Measurements from ENCODE around the gene CCND1. TPM values are rescaled to one million over a fixed set of nuclear protein-coding genes. Genes with fewer than 3 reads are reported as not detected.

The CCND1 gene
- total and polyA plus RNA-seq, 3 experiments from 2014 or later = 0.18 to 3.8 (median 2.8) TPM

DNA sequence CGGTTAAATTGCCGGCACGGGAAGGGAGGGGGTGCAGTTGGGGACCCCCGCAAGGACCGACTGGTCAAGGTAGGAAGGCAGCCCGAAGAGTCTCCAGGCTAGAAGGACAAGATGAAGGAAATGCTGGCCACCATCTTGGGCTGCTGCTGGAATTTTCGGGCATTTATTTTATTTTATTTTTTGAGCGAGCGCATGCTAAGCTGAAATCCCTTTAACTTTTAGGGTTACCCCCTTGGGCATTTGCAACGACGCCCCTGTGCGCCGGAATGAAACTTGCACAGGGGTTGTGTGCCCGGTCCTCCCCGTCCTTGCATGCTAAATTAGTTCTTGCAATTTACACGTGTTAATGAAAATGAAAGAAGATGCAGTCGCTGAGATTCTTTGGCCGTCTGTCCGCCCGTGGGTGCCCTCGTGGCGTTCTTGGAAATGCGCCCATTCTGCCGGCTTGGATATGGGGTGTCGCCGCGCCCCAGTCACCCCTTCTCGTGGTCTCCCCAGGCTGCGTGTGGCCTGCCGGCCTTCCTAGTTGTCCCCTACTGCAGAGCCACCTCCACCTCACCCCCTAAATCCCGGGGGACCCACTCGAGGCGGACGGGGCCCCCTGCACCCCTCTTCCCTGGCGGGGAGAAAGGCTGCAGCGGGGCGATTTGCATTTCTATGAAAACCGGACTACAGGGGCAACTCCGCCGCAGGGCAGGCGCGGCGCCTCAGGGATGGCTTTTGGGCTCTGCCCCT lies 529 bp upstream of the CCND1 start:
- Mint-ChIP-seq H3K4me3 (peak overlapping the region; percentile 63 to 98 (median 73)), H3K27me3 (peaks cover 34 to 43% of the 10 kb centered on the region in 2 donors), H3K27ac (peak overlapping the region in 2 of 8 donors; percentile 4 to 85), H3K9me3 (no peaks in the 10 kb centered on the region), H3K36me3 (no peaks in the 10 kb centered on the region), H3K4me1 (peaks cover 24 to 46% (median 33%) of the 10 kb centered on the region in 3 donors)
- Histone ChIP-seq H3K27ac (ENCODE audit: low read depth, low read length) (no peak overlapping the region), H3K4me3 (ENCODE audit: low read length) (no peak overlapping the region), H3K36me3 (ENCODE audit: insufficient read depth, low read length) (no peaks in the 10 kb centered on the region), H3K9me3 (ENCODE audit: low read length) (no peaks in the 10 kb centered on the region), H3K27me3 (ENCODE audit: insufficient read depth, low read length, poor library complexity, severe bottlenecking) (peaks cover 37% of the 10 kb centered on the region), H3K4me1 (ENCODE audit: insufficient read depth, low read length) (peaks cover 39% of the 10 kb centered on the region)
- ChIA-PET CTCF (no interaction called here), POLR2A (no interaction called here)
- peak in 1 of 5 donors; percentile 39 for DNase-seq

DNA sequence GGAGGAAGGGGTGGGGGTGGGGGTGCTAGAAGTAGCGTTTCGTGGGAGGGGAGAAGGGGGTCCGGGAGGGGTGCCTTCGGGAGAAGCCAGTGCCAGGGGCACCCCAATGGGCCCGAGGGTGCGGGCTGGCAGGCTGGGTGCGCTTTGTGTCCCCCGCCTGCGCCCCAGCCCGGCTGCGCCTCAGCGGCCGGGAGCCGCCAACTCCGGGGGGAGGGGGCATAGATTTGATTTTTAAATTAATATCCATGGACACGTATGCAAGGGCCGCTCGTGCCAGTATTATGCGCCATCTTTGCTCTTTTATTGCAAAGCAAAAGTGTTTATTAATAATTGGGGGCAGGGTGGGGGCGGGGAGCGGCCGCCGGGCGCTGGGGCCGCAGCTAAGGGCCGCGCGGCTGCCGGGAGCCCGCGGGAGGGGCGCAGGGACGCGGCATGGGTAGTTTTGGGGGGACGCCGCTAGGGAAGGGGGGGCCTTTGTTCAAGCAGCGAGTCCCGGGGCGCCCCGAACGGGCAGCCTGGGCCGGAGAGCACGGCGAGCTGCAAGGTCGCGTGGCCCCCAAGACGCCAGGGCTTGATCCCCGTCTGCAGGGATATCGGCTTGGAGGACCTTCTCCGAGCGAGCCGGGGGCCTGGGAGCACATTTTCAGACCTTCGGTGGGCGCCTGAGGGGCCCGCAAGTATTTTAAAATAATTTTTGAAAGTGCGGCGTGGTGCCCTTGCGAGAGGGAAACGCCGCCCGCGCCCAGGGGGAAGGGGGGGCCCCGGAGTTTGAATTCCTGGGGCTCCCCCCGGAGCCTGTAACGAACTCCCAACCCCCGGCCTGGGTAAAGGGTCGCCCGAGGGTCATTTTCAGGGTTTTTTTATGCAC lies 959 bp downstream of the CCND1 start:
- H3K27ac Mint-ChIP-seq = peak overlapping the region in 2 of 8 donors; percentile 85 to 91
- H3K4me1 Mint-ChIP-seq = peaks cover 24 to 41% (median 30%) of the 10 kb centered on the region in 3 donors
- ChIA-PET CTCF (interaction anchor here (0.7 to 3.1 kb wide), 5 partner anchors 344 to 1316 kb away, joined by 3 to 28 read pairs (median 5); partner anchors contain the start of gene MYEOV), POLR2A (no interaction called here)
- Histone ChIP-seq H3K4me1 (ENCODE audit: insufficient read depth, low read length) (peaks cover 39% of the 10 kb centered on the region), H3K27me3 (ENCODE audit: insufficient read depth, low read length, poor library complexity, severe bottlenecking) (peaks cover 33% of the 10 kb centered on the region), H3K4me3 (ENCODE audit: low read length) (peak overlapping the region; percentile 38), H3K9me3 (ENCODE audit: low read length) (no peaks in the 10 kb centered on the region), H3K27ac (ENCODE audit: low read depth, low read length) (no peak overlapping the region), H3K36me3 (ENCODE audit: insufficient read depth, low read length) (no peaks in the 10 kb centered on the region)
- H3K27me3 Mint-ChIP-seq = peaks cover 28 to 33% of the 10 kb centered on the region in 2 donors
- no peaks in the 10 kb centered on the region for H3K9me3 Mint-ChIP-seq
- no peaks in the 10 kb centered on the region for H3K36me3 Mint-ChIP-seq
- DNase-seq = peak in 2 of 5 donors; percentile 15 to 46
- H3K4me3 Mint-ChIP-seq = peak overlapping the region; percentile 81 to 98 (median 87)

DNA sequence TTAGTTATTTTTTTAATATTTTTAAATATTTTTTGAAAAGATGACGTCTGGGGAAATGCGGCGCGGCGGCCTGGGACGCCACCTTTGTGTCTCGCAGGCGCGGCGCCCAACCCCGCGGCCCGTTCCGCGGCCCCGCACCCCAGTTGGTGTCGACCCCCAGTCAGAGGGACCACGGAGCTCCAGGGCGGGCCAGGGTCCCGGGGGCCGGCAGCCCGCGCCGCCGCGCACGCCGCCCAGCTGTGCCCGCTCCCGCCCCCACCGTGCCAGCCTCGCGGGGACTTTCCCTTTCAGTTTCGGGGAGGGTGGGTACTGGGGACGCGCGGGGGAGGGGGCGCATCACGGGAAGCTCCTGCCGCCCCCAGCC lies 1.6 kb downstream of the CCND1 start:
- Mint-ChIP-seq H3K4me3 (peak overlapping the region; percentile 19 to 77 (median 60)), H3K4me1 (peaks cover 21 to 36% (median 27%) of the 10 kb centered on the region in 3 donors), H3K9me3 (no peaks in the 10 kb centered on the region), H3K27ac (no peak overlapping the region), H3K27me3 (peaks cover 26 to 30% of the 10 kb centered on the region in 2 donors), H3K36me3 (no peaks in the 10 kb centered on the region)
- no peaks in the 10 kb centered on the region for H3K36me3 ChIP-seq (ENCODE audit: insufficient read depth, low read length)
- ChIA-PET POLR2A (no interaction called here), CTCF (interaction anchor here (0.7 to 3.1 kb wide), 10 partner anchors 13 to 1317 kb away, joined by 3 to 28 read pairs (median 4); partner anchors contain the start of gene MYEOV)
- peak overlapping the region; percentile 43 for H3K4me3 ChIP-seq (ENCODE audit: low read length)
- H3K27ac ChIP-seq (ENCODE audit: low read depth, low read length) = no peak overlapping the region
- H3K9me3 ChIP-seq (ENCODE audit: low read length) = no peaks in the 10 kb centered on the region
- DNase-seq = peak; percentile 18 to 54 (median 29)
- peaks cover 27% of the 10 kb centered on the region for H3K27me3 ChIP-seq (ENCODE audit: insufficient read depth, low read length, poor library complexity, severe bottlenecking)
- H3K4me1 ChIP-seq (ENCODE audit: insufficient read depth, low read length) = peaks cover 36% of the 10 kb centered on the region

DNA sequence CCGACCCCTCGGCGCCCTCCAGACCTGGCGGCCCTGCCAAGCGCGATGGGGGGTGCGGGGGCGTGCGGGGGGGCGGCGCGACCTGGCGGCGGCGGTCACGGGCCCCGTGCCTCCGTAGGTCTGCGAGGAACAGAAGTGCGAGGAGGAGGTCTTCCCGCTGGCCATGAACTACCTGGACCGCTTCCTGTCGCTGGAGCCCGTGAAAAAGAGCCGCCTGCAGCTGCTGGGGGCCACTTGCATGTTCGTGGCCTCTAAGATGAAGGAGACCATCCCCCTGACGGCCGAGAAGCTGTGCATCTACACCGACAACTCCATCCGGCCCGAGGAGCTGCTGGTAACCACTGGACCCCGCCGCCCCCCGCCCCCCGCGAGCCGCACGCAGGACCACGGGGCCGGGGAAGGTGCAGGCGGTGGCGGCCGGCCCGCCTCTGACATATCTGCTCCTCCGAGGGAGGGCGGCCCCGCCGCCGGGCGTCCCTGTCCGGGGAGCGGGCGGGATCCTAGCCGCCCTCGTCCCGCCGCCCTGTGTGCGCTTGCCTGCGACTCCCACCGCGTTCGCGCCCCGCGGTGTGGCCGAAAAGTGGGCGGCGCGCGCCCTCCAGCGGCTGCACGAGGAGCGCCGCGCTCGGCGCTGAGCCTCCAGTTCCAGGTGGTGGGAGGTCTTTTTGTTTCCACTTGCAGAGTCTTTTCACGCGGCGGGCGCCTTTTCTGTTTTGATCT lies 2.1 kb downstream of the CCND1 start:
- Mint-ChIP-seq H3K4me3 (peak overlapping the region; percentile 74 to 88 (median 80)), H3K27ac (no peak overlapping the region), H3K27me3 (peaks cover 24 to 26% of the 10 kb centered on the region in 2 donors), H3K4me1 (peaks cover 20 to 32% (median 24%) of the 10 kb centered on the region in 3 donors), H3K9me3 (no peaks in the 10 kb centered on the region), H3K36me3 (no peaks in the 10 kb centered on the region)
- no peak overlapping the region for H3K27ac ChIP-seq (ENCODE audit: low read depth, low read length)
- peaks cover 22% of the 10 kb centered on the region for H3K27me3 ChIP-seq (ENCODE audit: insufficient read depth, low read length, poor library complexity, severe bottlenecking)
- ChIA-PET POLR2A (no interaction called here), CTCF (interaction anchor here (0.7 to 3.1 kb wide), 12 partner anchors 10 to 1317 kb away, joined by 3 to 28 read pairs (median 4); partner anchors contain the start of gene MYEOV)
- peaks cover 30% of the 10 kb centered on the region for H3K4me1 ChIP-seq (ENCODE audit: insufficient read depth, low read length)
- H3K4me3 ChIP-seq (ENCODE audit: low read length) = peak overlapping the region; percentile 43
- H3K36me3 ChIP-seq (ENCODE audit: insufficient read depth, low read length) = no peaks in the 10 kb centered on the region
- peak; percentile 65 to 81 (median 70) for DNase-seq
- no peaks in the 10 kb centered on the region for H3K9me3 ChIP-seq (ENCODE audit: low read length)

DNA sequence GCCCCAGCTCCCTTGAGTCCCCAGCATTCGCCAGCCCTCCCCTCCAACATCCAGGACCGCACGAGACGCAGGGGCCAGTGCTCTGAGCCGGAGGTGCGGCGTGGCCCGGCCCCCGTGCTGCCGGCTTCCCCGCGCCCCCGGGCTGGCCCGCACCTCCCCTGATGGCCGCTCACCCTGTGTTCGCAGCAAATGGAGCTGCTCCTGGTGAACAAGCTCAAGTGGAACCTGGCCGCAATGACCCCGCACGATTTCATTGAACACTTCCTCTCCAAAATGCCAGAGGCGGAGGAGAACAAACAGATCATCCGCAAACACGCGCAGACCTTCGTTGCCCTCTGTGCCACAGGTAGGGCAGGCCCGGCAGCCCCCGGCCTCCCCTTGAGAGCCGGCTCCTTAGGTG lies 2.7 kb downstream of the CCND1 start:
- peak overlapping the region in 2 of 8 donors; percentile 48 to 89 for H3K27ac Mint-ChIP-seq
- Histone ChIP-seq H3K4me1 (ENCODE audit: insufficient read depth, low read length) (peaks cover 25% of the 10 kb centered on the region), H3K4me3 (ENCODE audit: low read length) (no peak overlapping the region), H3K27me3 (ENCODE audit: insufficient read depth, low read length, poor library complexity, severe bottlenecking) (peaks cover 17% of the 10 kb centered on the region), H3K36me3 (ENCODE audit: insufficient read depth, low read length) (no peaks in the 10 kb centered on the region), H3K27ac (ENCODE audit: low read depth, low read length) (no peak overlapping the region), H3K9me3 (ENCODE audit: low read length) (no peaks in the 10 kb centered on the region)
- POLR2A ChIA-PET = no interaction called here
- no peak for DNase-seq
- H3K36me3 Mint-ChIP-seq = no peaks in the 10 kb centered on the region
- peaks cover 20 to 28% (median 22%) of the 10 kb centered on the region in 3 donors for H3K4me1 Mint-ChIP-seq
- H3K9me3 Mint-ChIP-seq = no peaks in the 10 kb centered on the region
- H3K4me3 Mint-ChIP-seq = peak overlapping the region; percentile 55 to 77 (median 65)
- peaks cover 21 to 23% of the 10 kb centered on the region in 2 donors for H3K27me3 Mint-ChIP-seq
- CTCF ChIA-PET = interaction anchor here (0.7 to 3.1 kb wide), 12 partner anchors 10 to 543 kb away, joined by 3 to 28 read pairs (median 5); partner anchors contain the start of gene MYEOV

DNA sequence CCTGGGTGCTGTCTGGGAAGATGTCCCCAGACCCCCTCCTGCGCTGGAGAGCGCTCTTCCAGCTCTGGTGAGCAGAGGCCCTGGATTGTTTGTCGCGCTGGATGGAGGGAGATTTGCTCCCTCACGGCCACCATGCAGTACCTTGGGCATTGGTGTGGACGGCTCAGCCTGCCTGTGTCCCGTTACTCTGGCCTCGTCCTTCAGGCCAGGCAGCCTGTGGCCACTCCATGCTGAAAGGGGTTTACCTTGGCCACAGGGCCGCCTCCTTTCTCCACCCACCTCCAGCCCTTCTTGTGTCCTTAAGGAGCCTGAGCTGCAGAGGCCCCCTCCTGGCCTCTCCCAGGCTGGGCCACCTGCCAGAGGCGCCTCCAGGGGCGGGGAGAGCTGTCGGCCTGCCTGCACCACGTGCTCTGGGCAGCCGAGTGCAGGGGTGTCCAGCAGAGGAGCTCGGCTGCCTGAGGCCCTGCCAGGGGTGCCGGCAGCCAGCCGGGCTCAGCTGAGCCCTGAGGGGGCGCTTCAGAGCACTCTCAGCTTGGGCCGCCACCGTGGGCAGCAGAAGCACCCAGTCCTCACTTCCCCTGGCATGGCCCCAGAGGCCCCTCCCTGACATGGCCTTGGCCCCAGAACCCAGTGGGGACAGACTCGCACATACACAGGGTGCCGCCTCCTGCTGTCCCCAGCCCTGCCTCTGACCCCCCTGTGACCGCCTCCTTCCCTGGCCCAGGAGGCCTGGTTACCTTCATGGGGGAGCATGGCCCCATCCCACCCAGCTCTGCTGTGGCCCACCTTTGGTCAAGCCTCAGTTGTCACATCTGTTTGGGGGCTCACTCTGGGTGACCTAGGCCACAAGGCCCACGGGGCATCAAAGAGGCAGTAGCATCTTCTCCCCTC lies 3.4 kb downstream of the CCND1 start:
- Histone ChIP-seq H3K27me3 (ENCODE audit: insufficient read depth, low read length, poor library complexity, severe bottlenecking) (peaks cover 12% of the 10 kb centered on the region), H3K4me1 (ENCODE audit: insufficient read depth, low read length) (peaks cover 20% of the 10 kb centered on the region), H3K9me3 (ENCODE audit: low read length) (no peaks in the 10 kb centered on the region), H3K27ac (ENCODE audit: low read depth, low read length) (no peak overlapping the region), H3K4me3 (ENCODE audit: low read length) (no peak overlapping the region), H3K36me3 (ENCODE audit: insufficient read depth, low read length) (no peaks in the 10 kb centered on the region)
- Mint-ChIP-seq H3K4me3 (peak overlapping the region; percentile 34 to 78 (median 65)), H3K4me1 (peaks cover 20 to 25% (median 22%) of the 10 kb centered on the region in 3 donors), H3K9me3 (no peaks in the 10 kb centered on the region), H3K36me3 (no peaks in the 10 kb centered on the region), H3K27ac (peak overlapping the region in 1 of 8 donors; percentile 48), H3K27me3 (peaks cover 20% of the 10 kb centered on the region in 2 donors)
- DNase-seq = no peak
- CTCF ChIA-PET = interaction anchor here (0.7 to 3.1 kb wide), 10 partner anchors 9 to 544 kb away, joined by 3 to 28 read pairs (median 4); no protein-coding TSS in a partner anchor
- POLR2A ChIA-PET = interaction anchor here (0.5 kb wide), 1 partner anchor 31 kb away, joined by 3 read pairs; the partner anchor contains the start of gene LTO1
